MM.1S (cell line): ENCODE measurements around the gene CXCL5.

Experiments
- DNase-seq: peaks from one replicate; pipeline ENCODE4 v3.0.0-alpha.2; 2015
- H2AFZ ChIP-seq: fragments of 300-600 bp; sonication (generic); 2 replicates; pipeline ENCODE4 v1.6.0; 2016; ENCODE audit warnings: antibody characterized with exemption, low read length
- H3F3A ChIP-seq: fragments of 300-600 bp; sonication (generic); 2 replicates; pipeline ENCODE4 v1.6.1; 2016; ENCODE audit warnings: mild to moderate bottlenecking, antibody characterized with exemption, low read length, moderate library complexity, mixed read lengths; ENCODE audit not compliant: insufficient read depth
- H3K27ac ChIP-seq: fragments of 300-600 bp; sonication (generic); 2 replicates; pipeline ENCODE4 v1.5.1; 2016; ENCODE audit warnings: mild to moderate bottlenecking, low read length
- H3K27me3 ChIP-seq: fragments of 300-600 bp; sonication (generic); replicated peaks from 2 replicates; pipeline ENCODE4 v1.6.0; 2016; ENCODE audit warnings: low read length; ENCODE audit not compliant: insufficient read depth
- H3K36me3 ChIP-seq: fragments of 300-600 bp; sonication (generic); replicated peaks from 2 replicates; pipeline ENCODE4 v1.6.1; 2016; ENCODE audit warnings: mild to moderate bottlenecking, low read length, mixed read lengths; ENCODE audit not compliant: insufficient read depth
- H3K4me1 ChIP-seq: fragments of 300-600 bp; sonication (generic); 2 replicates; pipeline ENCODE4 v1.6.1; 2016; ENCODE audit warnings: low read length, mixed read lengths
- H3K4me2 ChIP-seq: fragments of 300-600 bp; sonication (generic); 2 replicates; pipeline ENCODE4 v1.6.0; 2016; ENCODE audit warnings: low read depth, low read length
- H3K4me3 ChIP-seq: fragments of 300-600 bp; sonication (generic); 2 replicates; pipeline ENCODE4 v1.5.1; 2016; ENCODE audit warnings: low read length, mixed read lengths
- H3K79me2 ChIP-seq: fragments of 300-600 bp; sonication (generic); 2 replicates; pipeline ENCODE4 v1.6.1; 2016; ENCODE audit warnings: mixed run types, low read length, mixed read lengths
- H3K9ac ChIP-seq: fragments of 300-600 bp; sonication (generic); 2 replicates; pipeline ENCODE4 v1.6.1; 2016; ENCODE audit warnings: low read length, mixed read lengths
- H3K9me2 ChIP-seq: fragments of 300-600 bp; sonication (generic); replicated peaks from 2 replicates; pipeline ENCODE4 v1.6.1; 2016; ENCODE audit warnings: mild to moderate bottlenecking, low read length, mixed read lengths; ENCODE audit not compliant: insufficient read depth
- H3K9me3 ChIP-seq: fragments of 300-600 bp; sonication (generic); replicated peaks from 2 replicates; pipeline ENCODE4 v1.6.1; 2016; ENCODE audit warnings: mild to moderate bottlenecking, low read length, mixed read lengths; ENCODE audit not compliant: insufficient read depth
- H4K20me1 ChIP-seq: fragments of 300-600 bp; sonication (generic); 2 replicates; pipeline ENCODE4 v1.6.1; 2016; ENCODE audit warnings: mild to moderate bottlenecking, low read length, moderate library complexity, mixed read lengths; ENCODE audit not compliant: insufficient read depth
- EZH2 ChIP-seq: fragments of 300-600 bp; sonication (generic); optimal IDR thresholded peaks from 2 replicates; pipeline ENCODE3; 2017; ENCODE audit warnings: low read depth, mild to moderate bottlenecking, antibody characterized with exemption, low read length, mixed read lengths
- EZH2phosphoT487 ChIP-seq: fragments of 300-600 bp; sonication (generic); IDR thresholded peaks from 2 replicates; pipeline ENCODE4 v1.6.1; 2018; ENCODE audit warnings: antibody characterized with exemption, low read length
- TF ChIP-seq, protein P1 (sequence below): fragments of 300-600 bp; sonication (generic); IDR thresholded peaks from 2 replicates; pipeline ENCODE4 v1.5.1; 2016; ENCODE audit warnings: antibody characterized with exemption, low read length, mixed read lengths

Gene CXCL5

DNA sequence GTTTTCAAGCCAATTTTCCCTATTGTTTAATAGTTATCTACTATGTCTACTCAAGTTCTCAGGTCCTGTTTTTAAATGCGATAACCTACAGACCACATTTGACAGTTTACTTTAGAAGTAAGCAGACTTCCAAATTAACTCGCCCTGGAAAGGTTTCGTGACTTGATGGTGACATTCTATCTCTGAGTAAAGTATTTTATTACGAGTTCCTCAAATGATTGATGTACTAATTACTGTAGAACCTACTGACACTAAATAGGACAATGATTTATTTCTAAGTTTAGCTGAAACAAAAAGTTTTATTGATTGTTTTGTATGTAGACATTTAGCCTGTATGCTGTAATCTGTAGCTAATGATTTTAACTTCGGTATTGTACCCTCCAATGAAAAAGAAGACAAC, 8.5 kb downstream of the CXCL5 start:
- no peaks in the 10 kb centered on the region for H4K20me1 ChIP-seq
- no peaks in the 10 kb centered on the region for H3K79me2 ChIP-seq
- no peak overlapping the region for H3K4me2 ChIP-seq
- no peaks in the 10 kb centered on the region for H3K36me3 ChIP-seq
- H3K9me2 ChIP-seq: no peaks in the 10 kb centered on the region
- no peaks in the 10 kb centered on the region for H3K9me3 ChIP-seq
- H3F3A ChIP-seq: no peaks in the 10 kb centered on the region
- no peak overlapping the region for H3K9ac ChIP-seq
- no peak overlapping the region for H3K4me3 ChIP-seq
- DNase-seq: no peak
- H3K27me3 ChIP-seq: no peaks in the 10 kb centered on the region
- no peak overlapping the region for H2AFZ ChIP-seq
- TF ChIP-seq, protein P1, sequence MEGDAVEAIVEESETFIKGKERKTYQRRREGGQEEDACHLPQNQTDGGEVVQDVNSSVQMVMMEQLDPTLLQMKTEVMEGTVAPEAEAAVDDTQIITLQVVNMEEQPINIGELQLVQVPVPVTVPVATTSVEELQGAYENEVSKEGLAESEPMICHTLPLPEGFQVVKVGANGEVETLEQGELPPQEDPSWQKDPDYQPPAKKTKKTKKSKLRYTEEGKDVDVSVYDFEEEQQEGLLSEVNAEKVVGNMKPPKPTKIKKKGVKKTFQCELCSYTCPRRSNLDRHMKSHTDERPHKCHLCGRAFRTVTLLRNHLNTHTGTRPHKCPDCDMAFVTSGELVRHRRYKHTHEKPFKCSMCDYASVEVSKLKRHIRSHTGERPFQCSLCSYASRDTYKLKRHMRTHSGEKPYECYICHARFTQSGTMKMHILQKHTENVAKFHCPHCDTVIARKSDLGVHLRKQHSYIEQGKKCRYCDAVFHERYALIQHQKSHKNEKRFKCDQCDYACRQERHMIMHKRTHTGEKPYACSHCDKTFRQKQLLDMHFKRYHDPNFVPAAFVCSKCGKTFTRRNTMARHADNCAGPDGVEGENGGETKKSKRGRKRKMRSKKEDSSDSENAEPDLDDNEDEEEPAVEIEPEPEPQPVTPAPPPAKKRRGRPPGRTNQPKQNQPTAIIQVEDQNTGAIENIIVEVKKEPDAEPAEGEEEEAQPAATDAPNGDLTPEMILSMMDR: no peak
- TF ChIP-seq EZH2 (no peak), EZH2phosphoT487 (no peak)
- H3K27ac ChIP-seq: no peak overlapping the region
- H3K4me1 ChIP-seq: no peaks in the 10 kb centered on the region

DNA sequence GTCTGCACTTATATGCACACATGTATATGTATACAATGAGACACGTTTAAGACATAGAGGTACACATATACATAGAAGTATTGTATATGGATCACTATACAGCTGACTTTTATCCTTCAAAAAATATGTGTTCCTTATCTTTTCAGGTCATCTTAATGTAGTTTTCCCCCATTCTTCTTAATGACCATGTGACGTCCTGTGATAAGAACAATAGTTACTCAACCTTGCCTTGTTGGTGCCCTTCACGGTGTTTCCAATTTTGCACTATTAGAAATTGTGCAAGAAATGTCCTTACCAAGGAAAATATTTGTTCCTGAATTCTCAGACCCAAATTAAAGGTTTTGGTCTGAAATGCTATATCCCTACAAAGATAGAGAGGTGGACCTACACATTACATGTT, 9.4 kb downstream of the CXCL5 start:
- Histone ChIP-seq H3F3A (no peaks in the 10 kb centered on the region), H3K4me1 (no peaks in the 10 kb centered on the region), H3K4me3 (no peak overlapping the region), H2AFZ (no peak overlapping the region), H3K4me2 (no peak overlapping the region), H3K79me2 (no peaks in the 10 kb centered on the region), H3K9me3 (no peaks in the 10 kb centered on the region), H3K27ac (no peak overlapping the region), H3K9ac (no peak overlapping the region), H3K27me3 (no peaks in the 10 kb centered on the region), H3K36me3 (no peaks in the 10 kb centered on the region), H4K20me1 (no peaks in the 10 kb centered on the region), H3K9me2 (no peaks in the 10 kb centered on the region)
- DNase-seq: no peak
- no peak for TF ChIP-seq EZH2
- TF ChIP-seq EZH2phosphoT487: no peak
- TF ChIP-seq, protein P1: no peak

DNA sequence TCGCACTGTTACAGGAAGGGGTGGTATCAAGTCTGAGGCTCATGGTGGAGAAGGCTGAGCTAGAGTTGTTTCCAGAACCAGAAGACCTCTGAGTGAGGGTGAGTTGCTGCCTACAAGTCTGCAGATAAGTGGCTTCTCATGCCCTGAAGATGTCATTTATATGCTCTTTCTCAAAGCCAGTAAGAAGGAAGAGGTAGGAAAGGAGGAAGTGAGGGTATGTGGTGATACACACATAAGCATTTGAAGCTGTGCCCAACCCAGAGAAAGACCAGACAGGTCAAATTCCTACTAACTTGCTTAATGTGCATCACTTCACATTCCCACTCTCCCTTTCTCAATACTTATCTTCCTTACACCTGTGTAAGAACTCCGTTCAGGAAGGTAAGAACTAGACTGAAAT, 10.4 kb downstream of the CXCL5 start, which contains the start of gene PPBP:
PPBP (minus strand) TSS at position 130 of the 400 bp plus-strand sequence; CDS start at position 43, 87 bp downstream.
- H3K27me3 ChIP-seq: no peaks in the 10 kb centered on the region

More for the DNA sequence above, 10.4 kb downstream of the CXCL5 start, which contains the start of gene PPBP:
- Histone ChIP-seq H3K9me2 (no peaks in the 10 kb centered on the region), H3K9me3 (no peaks in the 10 kb centered on the region), H2AFZ (no peak within 1 kb of the TSS), H3K9ac (no peak within 1 kb of the TSS), H3K27ac (no peak within 1 kb of the TSS), H3K79me2 (no peaks in the 10 kb centered on the region), H3K4me3 (no peak within 1 kb of the TSS), H3F3A (no peaks in the 10 kb centered on the region), H4K20me1 (no peaks in the 10 kb centered on the region), H3K4me2 (no peak within 1 kb of the TSS), H3K36me3 (no peaks in the 10 kb centered on the region), H3K4me1 (no peaks in the 10 kb centered on the region)
- DNase-seq: no peak
- TF ChIP-seq EZH2phosphoT487: no peak
- TF ChIP-seq, protein P1: no peak
- no peak for TF ChIP-seq EZH2
